Measurements from ENCODE around the gene FABP3. TPM values are rescaled to one million over a fixed set of nuclear protein-coding genes. Genes with fewer than 3 reads are reported as not detected.

The FABP3 gene
- total RNA-seq, 2 donors from 2014 or later, result 3,211 to 3,527 TPM

- Histone ChIP-seq H3K36me3 (no peaks in the 10 kb centered on the region), H3K9me3 (no peaks in the 10 kb centered on the region), H3K4me1 (peaks cover 0 to 30% of the 10 kb centered on the region in 2 donors), H3K27ac (peak overlapping the region; percentile 74 to 93), H3K4me3 (no peak overlapping the region), H3K27me3 (no peaks in the 10 kb centered on the region)
- no peak for TF ChIP-seq CTCF (IDR thresholded peaks at IDR 0.05)
- DNase-seq (ENCODE audit: low spot score), result peak; percentile 63
These were observed 8.8 kb upstream of the FABP3 start for GRCh38 chr1:31381394-31382294.

GRCh38 chr1:31380181-31380580 is 7.3 kb upstream of the FABP3 start:
- no peak overlapping the region for H3K4me3 ChIP-seq
- H3K9me3 ChIP-seq, result no peaks in the 10 kb centered on the region
- peaks cover 0 to 33% of the 10 kb centered on the region in 2 donors for H3K4me1 ChIP-seq
- H3K36me3 ChIP-seq, result no peaks in the 10 kb centered on the region
- H3K27me3 ChIP-seq, result no peaks in the 10 kb centered on the region
- H3K27ac ChIP-seq, result peak overlapping the region; percentile 74 to 93
- no peak for TF ChIP-seq CTCF (IDR thresholded peaks at IDR 0.05)
- no peak for DNase-seq (ENCODE audit: low spot score)

GRCh38 chr1:31378001-31378400 is 5.1 kb upstream of the FABP3 start:
- Histone ChIP-seq H3K27me3 (no peaks in the 10 kb centered on the region), H3K36me3 (no peaks in the 10 kb centered on the region), H3K27ac (no peak overlapping the region), H3K4me3 (no peak overlapping the region), H3K9me3 (no peaks in the 10 kb centered on the region), H3K4me1 (peaks cover 0 to 47% of the 10 kb centered on the region in 2 donors)
- DNase-seq (ENCODE audit: low spot score), result no peak
- no peak for TF ChIP-seq CTCF (IDR thresholded peaks at IDR 0.05)

- Histone ChIP-seq H3K36me3 (peaks cover 2% of the 10 kb centered on the region), H3K4me3 (no peak overlapping the region), H3K9me3 (no peaks in the 10 kb centered on the region), H3K27me3 (no peaks in the 10 kb centered on the region), H3K4me1 (peaks cover 0 to 49% of the 10 kb centered on the region in 2 donors), H3K27ac (no peak overlapping the region)
- no peak for TF ChIP-seq CTCF (IDR thresholded peaks at IDR 0.05)
- DNase-seq (ENCODE audit: low spot score), result no peak
These were observed 4.5 kb upstream of the FABP3 start for GRCh38 chr1:31377364-31377863.

- DNase-seq (ENCODE audit: low spot score), result no peak
- Histone ChIP-seq H3K4me1 (peaks cover 0 to 46% of the 10 kb centered on the region in 2 donors), H3K9me3 (no peaks in the 10 kb centered on the region), H3K4me3 (no peak overlapping the region), H3K27ac (peak overlapping the region in 1 of 2 donors; percentile 93), H3K27me3 (no peaks in the 10 kb centered on the region), H3K36me3 (peaks cover 10% of the 10 kb centered on the region)
- TF ChIP-seq CTCF (IDR thresholded peaks at IDR 0.05), result no peak
These were observed 3.7 kb upstream of the FABP3 start for GRCh38 chr1:31376375-31377134.
